HG03442 (cell line): ENCODE data around the gene KIAA1210.

Experiments used
- ATAC-seq: cut with Tn5 transposase; IDR thresholded peaks from one replicate; pipeline ENCODE4 v1.9.1; 2021; ENCODE audit warnings: mild to moderate bottlenecking, moderate library complexity; ENCODE audit not compliant: unreplicated experiment

Gene KIAA1210

DNA sequence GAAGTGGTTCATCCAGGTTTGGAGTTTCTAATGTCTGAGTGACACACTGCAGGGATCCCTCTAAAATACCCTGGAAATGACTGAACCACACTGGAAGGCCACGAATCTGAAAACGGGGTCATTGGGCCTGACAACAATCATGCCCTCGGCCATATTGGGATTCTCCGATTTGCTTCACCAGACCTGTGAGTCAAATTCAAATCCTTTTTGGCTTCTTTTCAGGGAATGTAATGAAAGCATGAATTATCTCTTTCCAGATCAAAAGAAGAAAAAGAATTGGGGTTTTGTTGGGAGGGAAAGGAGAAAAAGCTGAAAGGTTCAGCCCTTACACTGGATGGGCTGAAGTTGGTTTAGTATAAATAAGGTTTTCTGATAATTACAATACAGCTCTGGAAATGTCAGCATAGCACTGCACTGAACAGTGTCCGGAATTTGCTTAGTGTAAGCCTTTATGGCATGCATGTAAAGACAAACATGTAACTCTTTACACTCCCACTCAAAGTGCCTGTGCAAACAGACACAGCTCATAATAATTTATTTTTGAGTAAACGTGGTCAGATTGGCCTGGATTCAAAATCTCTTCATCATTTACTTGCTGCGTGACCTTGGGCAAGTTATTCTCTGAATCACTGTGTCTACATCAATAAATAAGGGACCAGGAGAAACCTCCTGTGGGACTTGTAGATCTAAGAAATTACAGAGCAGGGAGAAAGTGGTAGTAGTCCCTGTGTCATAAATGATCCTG is 33.4 kb downstream of the KIAA1210 start:
- ATAC-seq = no peak

DNA sequence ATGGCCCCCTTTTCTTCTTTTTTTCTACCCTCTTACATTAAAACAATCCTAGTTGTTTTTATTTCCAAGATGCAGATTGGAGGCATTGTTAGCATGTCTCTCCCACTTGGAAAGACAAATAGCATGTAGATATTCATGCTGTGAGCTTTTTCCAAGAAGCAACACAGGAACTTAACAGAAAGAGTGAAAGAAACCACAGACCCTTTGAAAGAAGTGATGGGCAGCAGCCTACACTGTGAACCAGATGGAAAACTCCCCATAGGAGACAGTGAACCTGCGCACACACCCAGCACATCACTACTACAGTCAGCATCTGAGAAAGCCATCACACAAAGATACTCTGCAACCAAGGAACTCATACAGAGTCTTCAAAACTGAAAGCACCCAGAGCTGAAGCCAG is 37.0 kb downstream of the KIAA1210 start:
- no peak for ATAC-seq

GRCh38 chrX:119089619-119090018 is 38.0 kb downstream of the KIAA1210 start:
- no peak for ATAC-seq

DNA sequence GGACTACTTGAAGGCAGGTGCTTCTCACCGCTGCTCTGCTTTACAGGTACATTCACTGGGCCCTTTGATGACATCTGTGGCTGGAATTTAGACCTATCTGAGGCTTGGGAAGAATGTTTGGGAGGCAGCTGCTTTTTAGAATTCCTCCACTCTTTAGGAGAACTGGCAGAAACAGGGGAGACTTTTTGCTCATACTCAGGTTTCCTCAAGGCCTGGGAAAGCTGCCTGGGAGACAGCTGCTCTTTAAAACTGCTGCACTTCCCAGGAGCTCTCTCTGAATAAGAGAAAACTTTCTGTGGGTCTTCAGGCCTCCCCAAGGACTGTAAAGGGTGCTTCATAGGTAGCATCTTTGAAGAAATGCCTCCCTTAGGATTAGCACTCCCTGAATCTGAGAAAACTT is 40.5 kb downstream of the KIAA1210 start:
- ATAC-seq = no peak

GRCh38 chrX:119084766-119085165 is 42.8 kb downstream of the KIAA1210 start:
- no peak for ATAC-seq

DNA sequence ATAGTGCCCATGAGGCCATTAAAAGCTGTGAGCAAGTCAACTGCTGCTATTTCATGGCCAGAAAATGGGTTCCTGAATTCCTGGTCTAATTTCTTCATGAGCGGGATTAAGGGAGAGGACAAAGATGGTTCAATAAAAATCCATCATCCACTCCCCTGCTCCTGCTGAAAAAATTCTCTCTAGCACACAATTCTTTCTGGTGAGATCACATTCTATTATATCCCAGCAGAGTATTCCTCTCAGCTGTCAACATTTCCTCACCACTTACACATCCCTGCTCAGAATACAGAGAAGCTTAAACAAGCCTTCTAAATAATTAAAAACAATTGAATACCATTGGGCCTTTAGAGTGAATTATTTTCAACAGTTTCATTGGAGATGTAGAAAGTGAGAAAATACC is 45.3 kb downstream of the KIAA1210 start:
- ATAC-seq = no peak

- no peak for ATAC-seq
Measured at GRCh38 chrX:119075270-119076025, 52.2 kb downstream of the KIAA1210 start.

DNA sequence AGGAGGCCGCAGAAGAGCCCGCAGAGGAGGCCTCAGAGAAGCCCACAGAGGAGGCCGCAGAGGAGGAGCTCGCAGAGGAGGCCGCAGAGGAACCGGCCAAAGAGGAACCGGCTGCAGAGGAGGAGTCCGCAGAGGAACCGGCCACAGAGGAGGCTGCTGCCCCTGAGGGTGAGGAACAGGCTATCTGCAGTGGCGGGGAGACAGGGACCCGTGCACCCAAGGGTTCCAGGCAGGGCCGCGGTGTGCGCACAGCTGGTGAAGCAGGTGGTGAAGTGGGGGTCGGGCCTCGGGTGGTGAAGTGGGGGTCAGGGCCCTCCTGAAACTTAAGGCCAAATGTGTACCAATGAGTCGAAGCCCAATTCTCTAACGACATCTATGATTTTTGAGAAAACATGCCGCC is 53.7 kb downstream of the KIAA1210 start:
- ATAC-seq = no peak

DNA sequence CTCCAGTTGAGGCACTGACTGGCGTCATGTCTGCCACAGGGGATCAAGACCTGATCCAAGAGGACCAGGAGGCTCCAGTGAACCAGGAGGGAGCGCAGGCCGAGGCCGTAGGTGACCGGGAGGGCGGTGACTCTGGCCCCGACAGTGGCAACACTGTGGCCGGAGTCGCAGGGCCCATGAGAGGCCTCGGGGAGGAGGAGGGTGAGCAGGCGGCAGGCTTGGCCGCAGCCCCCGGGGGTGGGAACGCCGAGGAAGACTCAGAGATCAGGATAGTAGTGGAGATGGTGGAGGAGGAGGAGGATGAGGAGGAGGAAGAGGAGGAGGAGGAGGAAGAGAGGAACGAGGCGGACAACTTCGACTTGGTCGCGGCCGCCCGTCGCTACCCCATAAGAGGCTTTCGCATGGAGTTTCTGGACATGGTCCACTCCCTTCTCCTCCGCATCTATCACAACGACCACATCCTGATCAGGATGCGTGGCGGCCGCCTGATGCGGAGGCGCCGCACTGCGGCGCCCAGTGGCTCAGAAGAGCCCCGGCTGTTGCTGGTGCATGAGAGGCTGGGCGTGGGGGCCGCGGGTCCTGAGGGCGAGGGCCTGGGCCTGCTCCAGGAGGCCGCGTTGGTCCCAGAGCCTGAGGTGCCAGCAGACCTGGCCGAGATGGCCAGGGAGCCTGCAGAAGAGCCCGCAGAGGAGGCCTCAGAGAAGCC is 54.3 kb downstream of the KIAA1210 start:
- no peak for ATAC-seq

- no peak for ATAC-seq
Measured at GRCh38 chrX:119072744-119073143, 54.9 kb downstream of the KIAA1210 start, which contains the start of gene CT47C1. Gene CT47C1, plus strand, starts transcription at chrX:119072993. Its CDS starts 233 bp downstream, at chrX:119073226.

GRCh38 chrX:119071381-119071780 is 56.2 kb downstream of the KIAA1210 start:
- ATAC-seq = no peak

DNA sequence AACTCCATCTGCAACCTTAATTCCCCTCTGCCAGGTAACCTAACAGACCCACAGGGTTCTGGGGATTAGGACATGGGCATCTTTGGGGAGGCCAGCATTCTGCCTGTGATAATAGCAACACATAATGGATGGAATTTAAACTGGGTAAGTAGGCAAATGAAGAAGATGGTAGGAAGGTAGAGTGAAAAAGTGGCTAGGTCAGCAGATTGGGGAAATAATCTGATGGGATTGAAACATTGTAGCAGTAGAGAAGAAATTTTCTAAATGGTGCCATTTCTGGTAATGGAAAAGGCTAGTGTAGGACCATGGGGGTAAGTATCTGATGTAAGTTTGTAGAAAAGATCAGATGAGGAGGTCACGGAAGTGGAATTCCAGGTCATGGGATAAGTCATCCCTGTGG is 57.9 kb downstream of the KIAA1210 start:
- no peak for ATAC-seq

GRCh38 chrX:119069128-119069527 is 58.5 kb downstream of the KIAA1210 start:
- no peak for ATAC-seq

GRCh38 chrX:119067023-119067739 is 60.4 kb downstream of the KIAA1210 start:
- ATAC-seq = no peak

DNA sequence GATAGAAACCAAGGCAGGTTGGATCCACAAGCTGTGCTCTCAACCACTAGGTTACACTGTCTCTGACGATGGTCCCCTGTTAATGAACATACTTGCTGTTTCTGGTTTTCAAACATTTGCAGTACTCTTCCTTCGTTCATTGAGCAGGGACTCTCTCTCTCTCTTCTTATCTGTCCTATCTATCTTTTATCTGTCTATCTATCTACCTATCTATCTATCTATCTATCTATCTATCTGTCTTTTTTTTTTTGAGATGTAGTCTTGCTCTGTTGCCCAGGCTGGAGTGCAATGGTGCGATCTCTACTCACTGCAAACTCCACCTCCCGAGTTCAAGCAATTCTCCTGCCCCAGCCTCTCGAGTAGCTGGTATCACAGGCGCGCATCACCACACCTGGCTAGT is 64.2 kb downstream of the KIAA1210 start:
- no peak for ATAC-seq

DNA sequence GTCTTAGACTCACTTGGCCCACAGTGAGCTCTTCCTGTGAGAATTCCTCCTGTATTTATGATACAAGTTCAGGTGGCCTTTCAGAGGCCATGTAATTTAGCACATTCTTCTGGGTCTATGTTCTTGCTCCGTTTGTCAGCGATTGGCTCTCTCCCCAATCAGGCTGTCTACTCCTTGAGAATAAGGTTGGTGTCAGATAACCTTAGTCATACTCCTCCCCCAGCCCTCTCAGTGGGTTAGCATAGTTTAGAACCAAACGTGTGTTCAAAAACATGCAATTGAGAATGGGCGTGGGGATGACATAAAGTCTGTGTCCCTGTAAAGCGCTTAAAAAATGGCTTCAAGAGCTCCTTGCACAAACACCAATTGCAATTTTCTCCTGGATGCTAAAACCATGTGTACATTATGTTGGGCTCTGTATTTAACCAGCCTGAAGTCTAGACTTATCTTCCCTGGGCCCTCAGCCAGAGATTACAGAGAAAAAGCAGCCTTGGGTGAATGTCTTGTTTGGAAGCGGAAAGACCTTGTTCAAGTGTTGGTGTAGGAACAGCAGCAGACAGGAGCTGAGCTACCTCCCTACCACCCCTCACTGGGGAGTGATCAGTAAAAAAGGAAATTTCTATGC is 64.8 kb downstream of the KIAA1210 start:
- no peak for ATAC-seq

GRCh38 chrX:119055687-119056086 is 71.9 kb downstream of the KIAA1210 start:
- ATAC-seq = no peak

- ATAC-seq = no peak
Measured at GRCh38 chrX:119045884-119046283, 81.7 kb downstream of the KIAA1210 start.

GRCh38 chrX:119042996-119043395 is 84.6 kb downstream of the KIAA1210 start:
- no peak for ATAC-seq

GRCh38 chrX:119042040-119042439 is 85.6 kb downstream of the KIAA1210 start:
- ATAC-seq = no peak

- no peak for ATAC-seq
Measured at GRCh38 chrX:119041175-119041574, 86.4 kb downstream of the KIAA1210 start.
